BLaER1 treated with 17β-estradiol and CSF1 and Interleukin-3, amounts not matched to agents 10 nM and 100 nM (cell line): Measurements from ENCODE around the gene HSD17B13.
"Not testable (repeated sequence)": the region's sequence is repeated elsewhere in the genome, so short reads cannot be mapped to it uniquely, and the experiment has no call there.

Experiments used
- H3K27ac ChIP-seq, 11 experiments: shearing (Covaris generic); formaldehyde crosslinking; 2 replicates each; pipeline ENCODE4 v1.8.1; 2022
- H3K27me3 ChIP-seq, 11 experiments: shearing (Covaris generic); formaldehyde crosslinking; 2 replicates each; pipeline ENCODE4 v1.8.1; 2022
- H3K36me3 ChIP-seq, 11 experiments: shearing (Covaris generic); formaldehyde crosslinking; 2 replicates each; pipeline ENCODE4 v1.8.1; 2022
- H3K4me1 ChIP-seq, 10 experiments: shearing (Covaris generic); formaldehyde crosslinking; 2 replicates each; pipeline ENCODE4 v1.8.1; 2022
- H3K4me2 ChIP-seq, 11 experiments: shearing (Covaris generic); formaldehyde crosslinking; 2 replicates each; pipeline ENCODE4 v1.8.1; 2022
- H3K4me3 ChIP-seq, 10 experiments: shearing (Covaris generic); formaldehyde crosslinking; 2 replicates each; pipeline ENCODE4 v1.8.1; 2022
- H3K9ac ChIP-seq, 11 experiments: shearing (Covaris generic); formaldehyde crosslinking; 2 replicates each; pipeline ENCODE4 v1.8.1; 2022
- H3K9me3 ChIP-seq, 11 experiments: shearing (Covaris generic); formaldehyde crosslinking; replicated peaks in 1 of 11; 2 replicates each; pipeline ENCODE4 v1.8.1; 2022
- H4K20me1 ChIP-seq, 11 experiments: shearing (Covaris generic); formaldehyde crosslinking; 2 replicates each; pipeline ENCODE4 v1.8.1; 2022
- Cebpa-rat ChIP-seq, 11 experiments: shearing (Covaris generic); IDR thresholded peaks; 2 replicates each; pipeline ENCODE4 v1.8.1; 2022

HSD17B13 gene

GRCh38 chr4:87309625-87310024, 13.1 kb downstream of the HSD17B13 start:
- Histone ChIP-seq H3K9me3 (no peaks in the 10 kb centered on the region; a peak in 1 of 22 replicates), H3K9ac (no peak overlapping the region), H3K36me3 (peaks cover 0 to 12% (median 0%) of the 10 kb centered on the region in 11 experiments; a peak in 8 of 22 replicates), H3K4me1 (peaks cover 0 to 6% (median 5%) of the 10 kb centered on the region in 10 experiments; a peak in 8 of 20 replicates), H3K4me2 (peak overlapping the region in 5 of 11 experiments; percentile 12 to 51 (median 25); a peak in 7 of 22 replicates), H3K27me3 (no peaks in the 10 kb centered on the region), H3K4me3 (no peak overlapping the region), H4K20me1 (no peaks in the 10 kb centered on the region), H3K27ac (no peak overlapping the region)
- no peak for TF ChIP-seq Cebpa-rat (IDR thresholded peaks at IDR 0.05)

- Histone ChIP-seq H3K9ac (no peak overlapping the region), H3K4me1 (peaks cover 0 to 6% (median 5%) of the 10 kb centered on the region in 10 experiments; a peak in 8 of 20 replicates), H4K20me1 (no peaks in the 10 kb centered on the region), H3K27me3 (no peaks in the 10 kb centered on the region), H3K4me3 (no peak overlapping the region), H3K36me3 (peaks cover 0 to 8% (median 0%) of the 10 kb centered on the region in 11 experiments; a peak in 8 of 22 replicates), H3K9me3 (no peaks in the 10 kb centered on the region; a peak in 1 of 22 replicates), H3K4me2 (no peak overlapping the region), H3K27ac (no peak overlapping the region)
- TF ChIP-seq Cebpa-rat (IDR thresholded peaks at IDR 0.05): no peak
These were observed 16.6 kb downstream of the HSD17B13 start for GRCh38 chr4:87306056-87306455.

- Histone ChIP-seq H3K4me1 (peaks cover 0 to 6% (median 5%) of the 10 kb centered on the region in 10 experiments; a peak in 8 of 20 replicates), H3K27ac (no peak overlapping the region), H3K4me2 (no peak overlapping the region), H3K4me3 (no peak overlapping the region), H4K20me1 (no peaks in the 10 kb centered on the region), H3K27me3 (no peaks in the 10 kb centered on the region), H3K9me3 (no peaks in the 10 kb centered on the region; a peak in 1 of 22 replicates), H3K9ac (no peak overlapping the region), H3K36me3 (peaks cover 0 to 8% (median 0%) of the 10 kb centered on the region in 11 experiments; a peak in 8 of 22 replicates)
- no peak for TF ChIP-seq Cebpa-rat (IDR thresholded peaks at IDR 0.05)
These were observed 17.1 kb downstream of the HSD17B13 start for GRCh38 chr4:87305562-87305961.

DNA sequence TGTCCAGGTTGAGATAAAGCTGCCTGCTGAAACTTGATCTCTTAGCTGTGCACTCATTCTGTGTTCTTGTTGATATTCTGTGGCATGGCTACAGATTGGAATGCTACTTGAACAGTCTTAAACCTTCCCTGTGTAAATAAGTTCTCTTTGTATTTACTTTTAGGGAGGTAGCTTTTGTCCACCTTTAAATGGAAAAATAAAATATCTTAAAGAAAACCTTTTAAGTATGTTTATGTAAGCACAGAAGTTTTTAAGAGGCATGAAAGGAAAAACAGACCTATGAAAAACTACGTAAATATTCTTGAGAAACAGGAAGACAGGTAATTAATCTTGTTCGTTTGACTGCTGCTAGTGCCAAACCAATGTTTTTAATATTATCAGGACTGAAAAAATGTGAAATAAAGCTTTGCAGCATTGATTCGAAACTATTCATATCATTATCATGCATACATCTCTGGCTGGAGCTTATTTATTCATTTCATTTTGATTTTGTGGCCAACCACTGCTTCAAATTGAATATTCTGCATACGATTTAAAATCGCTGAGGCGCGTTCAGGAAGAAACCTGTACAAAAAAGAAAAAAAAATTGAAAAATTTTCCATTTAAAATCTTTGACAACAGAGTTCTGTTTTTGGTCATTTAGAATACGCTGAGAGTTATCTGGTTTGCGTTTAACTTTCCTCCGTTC, 17.8 kb downstream of the HSD17B13 start:
- Histone ChIP-seq H3K9ac (no peak overlapping the region), H3K4me2 (no peak overlapping the region), H3K36me3 (peaks cover 0 to 6% (median 0%) of the 10 kb centered on the region in 11 experiments; a peak in 8 of 22 replicates), H3K4me3 (no peak overlapping the region), H3K9me3 (no peaks in the 10 kb centered on the region; a peak in 1 of 22 replicates), H3K4me1 (peaks cover 0 to 6% (median 5%) of the 10 kb centered on the region in 10 experiments; a peak in 8 of 20 replicates), H3K27me3 (no peaks in the 10 kb centered on the region), H3K27ac (no peak overlapping the region), H4K20me1 (no peaks in the 10 kb centered on the region)
- TF ChIP-seq Cebpa-rat (IDR thresholded peaks at IDR 0.05): no peak

- no peak for TF ChIP-seq Cebpa-rat (IDR thresholded peaks at IDR 0.05)
These were observed 22.8 kb downstream of the HSD17B13 start for GRCh38 chr4:87299898-87300297.

DNA sequence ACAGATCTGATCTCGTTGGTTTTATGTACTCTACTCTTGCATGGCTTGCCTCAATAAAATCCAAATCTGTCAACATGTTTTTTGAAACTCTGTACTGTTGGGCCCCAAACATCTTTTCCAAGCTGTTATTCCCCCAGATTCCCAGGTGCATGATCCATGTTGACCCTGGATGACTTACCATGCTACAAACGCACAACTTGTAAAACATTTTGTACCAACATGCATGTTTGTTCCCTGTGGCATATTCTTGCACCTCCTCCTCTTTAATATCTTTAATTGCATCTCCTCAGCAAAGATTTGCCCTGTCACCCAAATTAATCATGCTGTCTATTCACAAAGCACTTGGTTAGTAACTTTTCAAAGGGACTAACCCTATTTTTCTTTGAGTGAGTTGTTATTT, 24.3 kb downstream of the HSD17B13 start:
- no peak for TF ChIP-seq Cebpa-rat (IDR thresholded peaks at IDR 0.05)
- H3K4me1 ChIP-seq: no peaks in the 10 kb centered on the region
- H3K9ac ChIP-seq: no peak overlapping the region

More at GRCh38 chr4:87299898-87300297, 22.8 kb downstream of the HSD17B13 start:
- Histone ChIP-seq H3K4me3 (no peak overlapping the region), H4K20me1 (no peaks in the 10 kb centered on the region), H3K4me1 (no peaks in the 10 kb centered on the region), H3K9ac (no peak overlapping the region), H3K9me3 (peaks cover 0 to 10% (median 4%) of the 10 kb centered on the region in 11 experiments; a peak in 11 of 22 replicates), H3K27ac (no peak overlapping the region), H3K27me3 (no peaks in the 10 kb centered on the region), H3K4me2 (no peak overlapping the region), H3K36me3 (peaks cover 0 to 3% (median 0%) of the 10 kb centered on the region in 11 experiments; a peak in 1 of 22 replicates)

DNA sequence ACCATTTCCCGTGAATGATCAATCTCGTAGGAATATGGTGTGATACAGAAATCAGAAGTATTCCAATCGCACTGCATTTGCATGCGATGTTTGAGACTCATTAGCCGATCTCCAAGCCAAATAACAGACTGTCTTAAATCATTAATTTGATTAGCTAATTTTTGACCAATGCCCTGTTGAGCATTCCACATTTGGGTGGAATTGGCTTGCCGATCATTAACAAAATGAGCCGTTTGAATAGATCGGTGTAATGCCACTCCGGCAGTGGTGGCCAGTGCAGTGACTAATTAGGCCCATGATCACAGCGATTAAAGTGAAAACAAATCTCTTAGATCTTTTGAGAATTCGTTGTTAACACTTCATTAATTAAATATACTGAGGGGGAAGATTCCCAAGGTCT, 27.8 kb downstream of the HSD17B13 start:
- H4K20me1 ChIP-seq, H3K36me3 ChIP-seq, H3K4me2 ChIP-seq, H3K27me3 ChIP-seq, H3K4me3 ChIP-seq, H3K9ac ChIP-seq, H3K4me1 ChIP-seq, H3K27ac ChIP-seq: not testable (repeated sequence)
- peaks cover 24 to 41% (median 33%) of the 10 kb centered on the region in 11 experiments for H3K9me3 ChIP-seq

More for the DNA sequence above, 24.3 kb downstream of the HSD17B13 start:
- H4K20me1 ChIP-seq: no peaks in the 10 kb centered on the region
- H3K4me3 ChIP-seq: no peak overlapping the region
- H3K27me3 ChIP-seq: no peaks in the 10 kb centered on the region
- H3K4me2 ChIP-seq: no peak overlapping the region
- H3K27ac ChIP-seq: no peak overlapping the region
- no peaks in the 10 kb centered on the region for H3K36me3 ChIP-seq
- H3K9me3 ChIP-seq: peaks cover 12 to 25% (median 19%) of the 10 kb centered on the region in 11 experiments; a peak in 21 of 22 replicates

DNA sequence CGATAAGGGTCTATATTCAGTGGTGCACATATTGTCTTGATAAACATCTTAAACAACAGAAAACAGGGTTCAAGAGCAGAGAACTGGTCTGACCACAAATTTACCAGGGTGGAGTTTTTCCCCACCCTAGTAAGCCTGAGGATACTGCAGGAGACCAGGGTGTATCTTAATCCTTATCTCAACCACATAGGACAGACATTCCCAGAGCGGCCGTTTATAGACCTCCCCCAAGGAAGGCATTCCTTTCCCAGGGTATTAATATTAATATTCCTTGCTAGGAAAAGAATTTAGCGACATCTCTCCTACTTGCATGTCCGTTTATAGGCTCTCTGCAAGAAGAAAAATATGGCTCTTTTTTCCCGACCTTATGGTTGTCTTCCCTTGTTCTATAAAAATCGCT, 28.8 kb downstream of the HSD17B13 start:
- H3K9me3 ChIP-seq: peaks cover 24 to 41% (median 33%) of the 10 kb centered on the region in 11 experiments
- not testable (repeated sequence) for H3K4me1 ChIP-seq, H3K36me3 ChIP-seq, H3K9ac ChIP-seq, H3K27me3 ChIP-seq, H3K27ac ChIP-seq, H3K4me3 ChIP-seq, H4K20me1 ChIP-seq, H3K4me2 ChIP-seq

DNA sequence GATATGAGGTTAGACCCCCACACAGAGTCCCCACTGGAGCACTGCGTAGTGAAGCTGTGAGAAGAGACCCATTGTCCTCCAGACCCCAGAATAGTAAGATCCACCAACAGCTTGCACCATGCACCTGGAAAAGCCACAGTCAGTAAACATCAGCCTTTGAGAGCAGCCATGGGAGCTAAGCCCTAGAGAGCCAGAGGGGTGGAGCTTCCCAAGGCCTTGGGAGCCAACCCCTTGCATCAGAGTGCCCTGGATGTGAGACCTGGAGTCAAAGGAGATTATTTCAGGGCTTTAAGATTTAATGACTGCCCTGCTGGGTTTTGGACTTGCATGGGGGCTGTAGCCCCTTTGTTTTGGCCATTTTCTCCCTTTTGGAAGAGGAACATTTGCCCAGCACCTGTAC, 35.7 kb downstream of the HSD17B13 start:
- Histone ChIP-seq H3K36me3 (no peaks in the 10 kb centered on the region; a peak in 2 of 22 replicates), H3K4me1 (no peaks in the 10 kb centered on the region), H3K27me3 (no peaks in the 10 kb centered on the region), H3K9ac (no peak overlapping the region), H4K20me1 (no peaks in the 10 kb centered on the region), H3K4me2 (no peak overlapping the region), H3K27ac (no peak overlapping the region), H3K9me3 (peaks cover 37 to 50% (median 42%) of the 10 kb centered on the region in 11 experiments), H3K4me3 (no peak overlapping the region)
- TF ChIP-seq Cebpa-rat (IDR thresholded peaks at IDR 0.05): no peak

GRCh38 chr4:87284268-87284667, 38.4 kb downstream of the HSD17B13 start:
- H3K9ac ChIP-seq, H3K4me1 ChIP-seq, H3K36me3 ChIP-seq, H4K20me1 ChIP-seq, H3K4me3 ChIP-seq, H3K27me3 ChIP-seq, H3K27ac ChIP-seq, H3K4me2 ChIP-seq: not testable (repeated sequence)
- peaks cover 37 to 50% (median 42%) of the 10 kb centered on the region in 11 experiments for H3K9me3 ChIP-seq
